GM19468 (cell line): Measurements from ENCODE around the gene GNB1L.

Source experiments
- ATAC-seq: cut with Tn5 transposase; IDR thresholded peaks from one replicate; pipeline ENCODE4 v1.9.1; 2021; ENCODE audit warnings: mild to moderate bottlenecking, moderate library complexity, moderate number of reproducible peaks; ENCODE audit not compliant: unreplicated experiment; ENCODE audit errors: extremely low read depth

The GNB1L gene

DNA sequence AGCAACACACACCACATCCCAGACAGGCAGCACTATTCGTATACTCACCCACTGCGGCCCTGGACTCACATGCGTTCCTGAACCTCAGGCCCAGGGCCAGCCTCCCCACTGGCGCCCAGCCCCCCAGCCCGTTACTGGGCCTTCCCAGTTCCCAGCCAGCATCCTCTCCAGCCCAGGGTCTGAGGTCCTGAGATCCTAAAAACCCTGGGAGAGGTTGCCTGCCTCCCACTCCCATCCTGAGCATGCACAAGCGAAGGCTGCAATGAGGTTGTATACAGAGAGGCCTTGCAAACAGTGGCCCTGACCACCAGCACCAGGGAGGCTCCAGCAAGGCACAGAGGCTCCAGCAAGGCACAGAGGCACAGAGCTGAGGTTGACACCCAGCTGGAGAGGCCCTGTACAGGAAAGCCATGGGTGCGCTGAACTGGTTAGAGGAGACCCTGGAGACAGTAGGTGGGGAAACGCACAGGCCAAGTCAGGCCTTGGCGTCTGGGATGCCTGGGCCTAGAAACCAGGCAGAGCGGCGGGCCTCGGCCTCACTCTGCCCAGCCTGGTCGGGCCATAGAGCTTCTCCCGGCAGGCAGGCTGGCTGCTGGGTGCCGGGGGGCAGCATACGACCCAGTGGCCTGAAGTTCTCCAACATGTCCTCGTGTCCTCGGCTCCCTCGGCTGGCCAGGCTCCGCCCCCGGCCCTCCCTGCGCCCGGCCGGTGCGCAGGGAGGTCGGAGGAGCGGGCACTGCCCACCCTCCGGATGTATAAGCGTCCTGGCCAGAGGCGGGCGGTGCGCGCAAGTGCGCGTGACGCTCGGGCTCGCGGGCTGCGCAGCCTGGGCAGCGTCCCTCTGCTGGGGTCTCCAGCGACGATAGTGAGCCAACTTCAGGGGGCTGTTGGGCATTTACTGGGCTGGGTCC is 96.4 kb downstream of the GNB1L start:
- ATAC-seq: no peak

- ATAC-seq: no peak
Observed at GRCh38 chr22:19757140-19757984, 97.3 kb downstream of the GNB1L start.

DNA sequence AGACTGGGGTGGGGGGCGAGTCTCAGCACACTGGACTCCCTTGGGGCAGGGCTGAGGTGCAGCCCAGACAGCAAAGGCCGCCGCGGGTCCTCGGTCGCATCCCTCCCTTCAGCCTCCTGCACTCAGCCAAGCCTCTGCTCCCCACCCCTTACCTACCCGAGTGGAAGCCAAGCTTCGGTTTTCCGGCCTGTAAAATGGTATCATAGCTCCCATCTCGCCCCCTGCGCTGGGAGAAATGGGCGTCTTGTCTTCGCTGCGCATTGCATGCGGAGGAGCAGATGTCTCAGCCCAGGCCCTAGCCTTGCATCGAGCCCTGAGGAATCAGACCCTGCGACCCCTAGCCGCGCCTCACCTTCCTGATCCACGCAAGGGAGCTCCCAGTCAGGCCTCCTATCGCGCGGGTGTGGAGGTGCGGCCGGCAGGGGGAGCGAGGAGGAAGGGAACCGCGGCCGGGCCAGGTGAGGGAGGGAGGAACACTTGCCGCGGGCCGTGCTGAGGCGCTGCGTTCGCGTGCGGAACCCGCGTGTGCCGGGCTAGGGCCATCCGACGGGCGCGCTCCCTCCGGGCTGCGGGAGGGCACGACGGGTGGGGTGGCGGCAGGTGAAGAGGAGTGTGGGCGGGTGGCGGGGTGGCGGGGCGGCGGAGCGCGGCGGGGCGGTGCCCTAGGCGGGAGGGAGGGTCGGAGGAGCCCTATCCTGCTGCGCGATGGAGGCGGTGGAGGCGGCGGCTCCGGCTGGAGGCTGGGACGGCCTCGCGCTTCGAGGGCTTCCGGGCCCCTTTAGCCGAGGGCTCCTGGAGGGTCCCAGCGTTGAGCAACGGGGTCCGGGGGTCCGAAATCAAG is 98.2 kb downstream of the GNB1L start:
- no peak for ATAC-seq

- no peak for ATAC-seq
Observed at GRCh38 chr22:19755722-19756287, 98.9 kb downstream of the GNB1L start.

GRCh38 chr22:19755145-19755710 is 99.4 kb downstream of the GNB1L start:
- ATAC-seq: no peak

DNA sequence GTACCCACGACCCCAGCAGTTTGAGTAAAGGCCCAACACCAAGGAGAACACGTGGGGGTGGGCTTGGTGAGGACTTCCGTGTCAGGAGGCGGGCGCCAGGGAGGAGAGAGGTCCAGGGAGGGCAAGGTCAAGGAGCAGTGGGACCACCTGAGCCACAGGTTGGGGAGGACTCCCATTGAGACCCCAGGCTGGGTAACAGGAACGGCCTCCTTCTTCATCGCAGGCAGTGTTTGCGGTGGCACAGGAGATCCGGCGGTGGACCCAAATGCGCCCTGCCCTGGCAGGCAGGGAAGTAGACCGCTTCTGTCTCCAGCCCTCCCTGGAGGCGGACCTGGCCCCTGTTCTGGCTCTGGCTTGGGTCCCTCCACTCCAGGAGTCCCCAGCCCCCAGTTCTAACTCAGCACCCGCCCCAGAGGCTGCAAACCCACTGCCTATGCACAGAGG is 100.0 kb downstream of the GNB1L start:
- ATAC-seq: no peak

DNA sequence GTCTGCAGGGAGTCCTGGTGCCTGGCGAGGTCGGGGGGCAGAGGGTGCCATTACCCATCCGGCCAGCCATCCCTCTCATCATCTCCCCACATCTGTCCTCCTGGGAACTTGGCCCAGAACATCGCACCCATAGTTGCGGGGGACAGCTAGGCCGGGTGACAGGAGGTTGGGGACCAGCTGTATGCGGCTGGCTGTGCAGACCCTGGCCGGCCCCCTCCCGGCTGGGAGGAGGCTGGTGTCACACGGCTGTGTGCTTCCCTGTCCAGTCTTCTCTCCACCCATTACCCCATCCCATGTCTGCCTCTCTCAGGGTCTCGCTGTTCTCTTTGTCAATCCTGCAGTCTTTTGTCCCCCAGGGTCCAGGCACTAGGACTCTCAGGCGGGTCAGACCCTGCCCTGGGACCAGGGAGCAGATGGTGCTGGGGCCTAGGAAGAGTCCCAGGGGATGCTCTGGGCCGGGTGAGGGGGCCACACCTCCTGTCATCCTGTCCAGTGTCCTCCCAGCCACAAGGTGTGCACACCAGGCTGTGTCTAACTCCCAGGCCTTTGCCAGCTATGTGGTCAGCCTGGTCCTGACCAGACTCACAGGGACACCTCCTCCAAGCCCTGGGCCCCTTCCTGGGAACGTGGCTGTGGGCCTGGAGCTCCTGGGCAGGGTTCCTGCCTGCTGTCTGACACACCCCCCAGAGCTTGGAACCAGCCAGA is 100.5 kb downstream of the GNB1L start:
- ATAC-seq: no peak

DNA sequence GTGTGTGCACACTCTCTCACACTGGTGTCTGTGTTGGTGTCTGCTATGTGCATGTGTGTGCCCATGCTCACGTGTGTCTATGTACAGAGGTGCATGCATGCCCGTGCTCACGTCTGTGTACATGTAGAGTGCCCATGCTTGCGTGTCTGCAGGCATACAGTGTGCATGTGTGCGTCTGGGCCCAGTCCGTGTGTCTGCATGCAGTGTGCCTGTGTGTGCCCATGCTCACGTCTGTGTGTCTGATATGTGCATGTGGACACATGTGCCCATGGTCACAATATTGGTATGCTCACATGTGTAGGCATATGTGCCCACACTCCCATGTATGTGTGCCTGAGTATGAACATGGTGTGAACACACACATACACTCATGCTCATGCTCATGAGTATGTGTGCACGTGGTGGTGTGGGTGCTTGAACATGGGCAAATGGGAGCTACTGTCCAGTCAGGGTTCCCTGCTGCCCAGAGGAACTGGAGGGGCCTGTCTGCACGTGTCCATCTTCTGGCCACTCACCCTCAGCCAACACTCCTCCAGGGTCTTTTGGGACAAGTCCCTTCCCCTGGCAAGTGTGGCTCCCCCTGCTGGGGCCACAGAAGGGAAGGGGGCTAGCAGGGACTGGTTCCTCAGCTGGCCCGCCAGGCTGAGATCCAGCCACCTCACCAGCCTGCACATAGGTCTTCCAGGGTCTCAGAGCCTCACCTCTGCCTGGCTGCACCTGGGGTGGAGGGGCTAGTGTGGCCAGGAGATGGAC is 101.4 kb downstream of the GNB1L start:
- no peak for ATAC-seq

- ATAC-seq: no peak
Observed at GRCh38 chr22:19751497-19752245, 103.0 kb downstream of the GNB1L start.

- no peak for ATAC-seq
Observed at GRCh38 chr22:19750507-19751490, 103.9 kb downstream of the GNB1L start.

GRCh38 chr22:19749876-19750275 is 104.8 kb downstream of the GNB1L start:
- ATAC-seq: no peak

GRCh38 chr22:19748991-19749664 is 105.5 kb downstream of the GNB1L start:
- no peak for ATAC-seq

DNA sequence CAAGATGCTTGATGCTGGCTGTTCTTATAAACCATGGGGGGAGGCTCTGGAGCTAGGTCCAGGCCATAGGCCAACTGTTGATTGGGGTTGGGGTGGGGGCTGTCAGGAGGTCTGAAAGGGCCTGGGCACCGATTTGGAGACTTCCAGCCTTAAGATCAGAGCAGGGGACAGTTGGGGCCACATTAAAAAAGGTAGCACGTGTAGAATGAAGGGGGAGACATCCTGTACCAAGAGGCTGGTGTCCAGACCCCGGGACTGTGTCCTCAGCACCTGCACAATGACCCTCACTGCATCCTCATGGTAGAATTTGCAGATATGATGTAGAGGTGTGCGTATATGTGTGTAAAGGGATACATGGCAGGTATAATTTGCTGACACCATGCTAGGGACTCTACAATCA is 106.5 kb downstream of the GNB1L start:
- ATAC-seq: no peak

- ATAC-seq: no peak
Observed at GRCh38 chr22:19747551-19747950, 107.1 kb downstream of the GNB1L start.

DNA sequence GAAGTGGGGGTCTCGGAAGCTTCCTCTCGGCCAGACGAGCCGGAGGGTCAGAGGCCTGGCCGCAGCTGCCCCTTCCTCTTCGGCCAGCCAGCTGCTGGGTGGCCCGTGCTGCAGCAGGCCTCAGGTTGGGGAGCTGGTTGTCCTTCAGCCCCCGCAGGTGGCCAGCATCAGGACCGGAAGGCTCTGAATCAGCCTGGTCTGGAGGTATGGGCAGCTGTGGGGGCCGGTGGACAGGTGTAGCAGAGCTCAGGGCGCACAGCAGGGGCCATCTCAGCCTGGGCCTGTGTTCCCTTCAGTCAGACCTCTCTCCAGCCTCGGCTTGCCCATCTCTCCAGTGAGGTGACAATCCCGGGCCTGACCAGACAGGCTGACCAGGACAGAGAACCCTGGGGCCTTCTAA is 107.9 kb downstream of the GNB1L start:
- ATAC-seq: no peak
